Measurements from ENCODE around the gene ETFB.

- TF ChIP-seq CTCF (conservative IDR thresholded peaks at IDR 0.05): no peak
- no peak for TF ChIP-seq EZH2 (IDR thresholded peaks at IDR 0.05; ENCODE audit: low read depth)
These were observed 48.8 kb downstream of the ETFB start for GRCh38 chr19:51317376-51317775.

All from PC-9 (cell line).